Activated naive CD4-positive, alpha-beta T cell (primary cell): ENCODE measurements around the gene VIPR2.
"Not testable (repeated sequence)": the region's sequence is repeated elsewhere in the genome, so short reads cannot be mapped to it uniquely, and the experiment has no call there.

Experiments used
- DNase-seq, 4 experiments: peaks; one replicate each; lab custom pipeline; 2025; lab: John Stamatoyannopoulos, UW

Gene VIPR2, protein sequence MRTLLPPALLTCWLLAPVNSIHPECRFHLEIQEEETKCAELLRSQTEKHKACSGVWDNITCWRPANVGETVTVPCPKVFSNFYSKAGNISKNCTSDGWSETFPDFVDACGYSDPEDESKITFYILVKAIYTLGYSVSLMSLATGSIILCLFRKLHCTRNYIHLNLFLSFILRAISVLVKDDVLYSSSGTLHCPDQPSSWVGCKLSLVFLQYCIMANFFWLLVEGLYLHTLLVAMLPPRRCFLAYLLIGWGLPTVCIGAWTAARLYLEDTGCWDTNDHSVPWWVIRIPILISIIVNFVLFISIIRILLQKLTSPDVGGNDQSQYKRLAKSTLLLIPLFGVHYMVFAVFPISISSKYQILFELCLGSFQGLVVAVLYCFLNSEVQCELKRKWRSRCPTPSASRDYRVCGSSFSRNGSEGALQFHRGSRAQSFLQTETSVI

DNA sequence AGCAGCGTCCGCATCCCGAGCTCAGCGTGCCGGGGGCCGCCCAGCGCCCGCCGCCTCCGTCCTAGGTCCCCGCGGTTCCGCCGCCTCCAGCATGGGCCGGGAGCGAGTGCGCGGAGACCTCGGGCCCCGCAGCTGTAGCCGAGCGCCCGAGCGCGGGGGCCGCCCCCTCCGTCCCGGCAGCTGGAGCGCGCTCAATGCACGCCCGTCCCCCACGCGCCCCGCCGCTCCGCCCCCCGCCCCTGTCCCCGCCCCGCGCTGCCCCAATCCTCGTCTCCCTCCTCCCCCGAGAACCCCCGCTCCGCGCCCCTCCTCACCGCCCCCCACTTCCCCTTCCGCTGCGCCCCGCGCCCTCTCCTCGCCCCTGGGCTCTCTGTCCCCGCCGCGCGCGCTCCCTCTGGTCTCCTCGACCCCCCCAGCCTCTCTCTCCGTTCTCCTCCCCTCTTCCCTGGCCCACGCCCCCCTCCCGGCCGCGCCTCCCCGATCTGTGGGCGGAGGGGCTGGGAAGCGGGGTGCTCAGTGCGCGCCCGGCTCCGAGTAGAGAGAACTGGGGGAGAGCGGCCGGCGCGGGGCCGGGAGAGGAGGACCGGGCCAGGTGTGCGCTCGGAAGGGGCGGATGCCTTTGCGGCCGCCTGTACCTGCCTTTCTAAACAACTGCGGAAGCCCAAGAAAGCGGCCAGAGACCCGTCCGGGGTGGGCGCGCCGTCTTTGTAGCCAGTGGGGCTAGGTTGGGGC lies at the start of gene VIPR2:
Gene VIPR2 (minus strand): TSS at position 110 of the 732 bp plus-strand sequence. CDS start 96 bp downstream, at position 14.
- peak in 1 of 4 experiments; percentile 27 for DNase-seq

DNA sequence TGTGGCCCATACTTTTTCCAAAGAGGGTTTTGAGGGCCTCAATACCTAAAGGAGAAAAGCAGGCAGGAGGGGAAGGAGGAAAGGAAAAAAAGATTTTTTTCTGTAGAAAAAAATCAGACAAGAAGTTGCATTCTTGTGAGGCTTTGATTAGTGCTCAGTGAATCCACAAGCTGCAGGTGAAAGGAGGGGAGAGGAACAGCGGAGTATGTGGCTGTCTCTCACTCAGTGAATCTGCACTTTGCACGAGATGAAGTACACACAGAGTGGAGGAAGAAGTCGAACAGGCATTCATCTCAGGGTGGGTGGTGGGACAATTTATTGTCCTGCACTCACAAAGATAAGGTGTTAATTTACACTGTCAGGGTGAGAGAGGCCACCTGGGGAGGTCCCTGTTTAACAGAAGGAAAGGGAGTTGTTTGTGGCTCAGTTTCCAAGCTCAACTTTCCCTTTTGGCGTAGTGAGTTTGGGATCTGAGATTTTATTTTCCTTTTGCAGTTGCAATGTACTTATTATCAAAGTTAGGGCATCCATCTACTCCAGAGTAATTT lies 49.0 kb upstream of the VIPR2 start:
- no peak for DNase-seq

DNA sequence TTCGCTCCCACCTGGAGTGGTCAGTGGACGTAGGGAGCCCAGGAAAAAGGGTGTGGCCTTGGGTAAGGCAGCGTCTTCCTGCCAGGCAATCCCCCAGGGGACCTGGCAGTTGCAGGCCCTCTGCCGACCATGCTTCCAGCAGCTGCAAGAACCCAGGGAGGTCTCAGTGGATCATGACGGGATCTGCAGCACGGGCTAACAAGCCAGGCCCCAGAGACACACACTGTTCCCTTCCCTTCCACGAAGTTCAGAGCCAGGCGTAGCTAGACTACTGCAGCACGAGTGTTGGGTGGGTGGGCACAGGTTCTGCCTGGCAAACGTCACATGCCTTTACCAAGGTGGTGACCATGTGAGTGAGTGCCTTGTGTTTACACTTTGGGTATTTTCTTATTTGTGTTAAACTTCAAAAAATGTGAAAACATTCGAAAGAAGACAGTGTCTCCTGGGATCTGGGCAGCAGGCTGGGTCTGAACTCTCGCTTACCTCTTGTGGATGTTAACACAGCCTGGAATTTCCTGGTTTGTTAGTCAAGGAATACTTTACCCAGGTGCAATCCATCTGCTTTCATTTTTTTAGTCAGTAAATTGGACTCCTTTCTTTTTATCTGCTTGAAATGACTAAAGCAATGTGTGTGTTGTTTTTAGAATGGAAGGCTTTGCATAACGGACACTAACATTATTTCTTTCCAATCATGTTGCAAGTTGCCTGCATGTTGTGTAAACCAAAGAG lies 48.2 kb upstream of the VIPR2 start:
- DNase-seq: no peak

DNA sequence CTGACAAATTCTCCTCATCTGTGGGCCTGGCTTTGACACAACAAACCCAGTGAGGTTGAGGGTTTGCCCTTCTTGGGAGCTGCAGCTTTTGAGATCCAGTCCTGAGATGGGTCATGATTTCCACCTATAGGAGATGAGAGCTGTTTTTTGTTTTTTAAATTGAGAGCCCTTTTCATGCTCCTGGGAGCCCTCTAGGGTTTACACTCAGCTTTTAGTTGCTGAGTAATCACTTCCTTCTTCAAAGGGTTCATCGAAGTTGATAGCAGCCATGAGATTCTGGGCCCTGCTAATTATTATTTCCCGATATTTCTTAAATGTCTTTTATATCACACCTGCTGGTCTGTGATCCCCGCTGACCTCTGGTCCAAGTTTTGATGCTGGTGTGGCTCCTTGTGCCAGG lies 47.3 kb upstream of the VIPR2 start:
- no peak for DNase-seq

DNA sequence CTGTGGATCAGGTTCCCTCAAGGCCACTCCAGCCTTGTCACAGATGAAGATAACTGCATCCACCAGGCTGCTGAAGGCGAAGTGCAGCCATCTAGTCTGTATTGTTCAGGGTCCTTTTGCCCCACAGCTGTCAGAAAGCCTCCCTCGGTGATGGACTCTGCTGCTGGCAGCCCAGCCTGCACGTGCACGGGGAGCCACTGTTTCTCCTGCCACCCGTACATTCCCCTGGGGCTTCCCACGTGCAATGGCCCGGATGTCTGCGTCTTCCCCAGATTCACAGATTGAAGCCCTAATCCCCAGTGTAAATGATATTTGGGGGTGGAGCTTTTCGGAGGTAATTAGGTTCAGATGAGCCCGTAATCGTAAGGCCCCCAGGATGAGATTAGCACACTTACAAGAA lies 46.6 kb upstream of the VIPR2 start:
- DNase-seq: no peak

DNA sequence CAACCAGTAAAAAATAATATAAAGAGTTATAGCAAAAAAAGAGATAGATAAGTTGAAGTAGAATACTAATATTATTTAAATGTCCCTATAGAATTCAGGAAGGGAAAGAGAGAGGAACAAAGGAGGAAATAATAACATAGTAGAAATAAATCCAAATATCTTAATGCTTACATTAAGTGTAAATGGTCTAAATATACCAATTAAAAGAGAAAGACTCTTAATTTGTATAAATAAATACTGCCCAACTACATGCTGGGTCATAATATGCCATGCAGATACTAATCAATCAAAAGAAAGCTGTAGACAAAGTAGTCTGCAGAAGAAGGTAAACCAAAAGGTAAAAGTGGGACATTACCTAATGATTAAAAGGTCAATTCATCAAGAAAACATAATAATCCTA lies 43.3 kb upstream of the VIPR2 start:
- no peak for DNase-seq

DNA sequence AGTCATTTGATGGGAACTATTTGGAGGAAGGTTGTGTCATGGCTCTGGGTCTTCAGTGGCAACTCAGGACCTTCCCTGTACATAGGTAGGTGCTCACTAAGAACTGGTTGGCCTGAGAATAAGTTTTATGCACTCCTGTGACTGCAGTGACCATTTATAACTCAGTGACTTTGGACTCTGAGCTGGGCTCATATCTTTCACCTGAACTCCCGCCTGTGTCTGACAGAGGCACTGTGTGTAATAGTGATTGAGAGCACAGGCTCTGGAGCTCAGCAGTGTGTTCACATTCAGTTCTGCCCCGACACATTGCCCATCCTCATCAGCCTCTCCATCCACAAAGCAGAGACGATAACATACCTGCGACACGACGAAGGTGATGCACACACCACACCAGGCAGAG lies 34.6 kb upstream of the VIPR2 start:
- DNase-seq: no peak

DNA sequence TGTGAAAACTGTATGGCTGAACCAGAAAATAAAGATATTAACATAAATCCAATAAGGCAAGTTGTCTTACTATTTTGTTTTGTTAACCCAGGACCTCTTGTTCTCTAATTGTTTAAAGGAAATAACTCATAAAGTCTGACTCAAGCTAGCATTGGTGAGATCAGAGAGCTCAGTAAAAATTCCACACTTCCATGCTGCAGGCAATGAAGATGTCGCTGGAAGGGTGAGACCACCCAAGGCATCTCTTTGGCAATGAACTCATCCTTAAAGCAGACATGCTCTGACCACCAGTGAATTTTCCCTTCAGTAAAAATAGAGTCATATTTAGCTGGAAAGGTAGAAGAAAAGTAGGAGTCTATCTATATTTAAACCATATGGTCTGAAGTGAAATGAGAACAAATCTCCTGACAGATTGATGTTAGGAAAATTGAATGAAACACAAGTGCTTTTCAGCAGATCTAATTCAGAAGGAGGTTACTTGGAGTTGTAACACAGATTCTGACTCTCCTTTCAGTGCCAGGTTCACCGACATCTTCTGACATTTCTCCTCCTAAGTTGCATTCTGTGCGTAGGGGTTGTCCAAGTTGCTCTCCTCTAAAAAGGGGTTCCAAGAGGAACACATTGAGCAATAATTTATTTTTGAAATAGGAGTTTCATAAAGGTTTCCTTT lies 32.8 kb upstream of the VIPR2 start:
- no peak for DNase-seq

DNA sequence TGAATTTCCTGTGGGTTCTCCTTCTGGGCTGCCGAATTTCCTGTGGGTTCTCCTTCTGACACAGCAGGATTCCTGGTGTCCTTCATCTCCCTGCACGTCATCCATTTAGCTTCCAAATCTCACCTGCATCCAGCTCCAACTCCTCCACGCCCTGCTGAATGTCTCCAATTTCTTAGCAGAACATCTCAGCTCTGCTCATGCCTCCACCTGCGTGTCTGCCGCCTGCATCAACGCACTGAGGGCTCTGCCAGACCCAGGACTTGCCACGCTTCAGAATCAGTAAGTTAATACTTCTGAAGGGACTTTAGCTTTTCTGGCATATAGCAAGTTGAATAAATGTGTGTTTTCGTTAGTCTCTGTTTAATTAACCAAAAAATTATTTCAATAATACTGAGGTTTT lies 31.1 kb upstream of the VIPR2 start:
- DNase-seq: no peak

DNA sequence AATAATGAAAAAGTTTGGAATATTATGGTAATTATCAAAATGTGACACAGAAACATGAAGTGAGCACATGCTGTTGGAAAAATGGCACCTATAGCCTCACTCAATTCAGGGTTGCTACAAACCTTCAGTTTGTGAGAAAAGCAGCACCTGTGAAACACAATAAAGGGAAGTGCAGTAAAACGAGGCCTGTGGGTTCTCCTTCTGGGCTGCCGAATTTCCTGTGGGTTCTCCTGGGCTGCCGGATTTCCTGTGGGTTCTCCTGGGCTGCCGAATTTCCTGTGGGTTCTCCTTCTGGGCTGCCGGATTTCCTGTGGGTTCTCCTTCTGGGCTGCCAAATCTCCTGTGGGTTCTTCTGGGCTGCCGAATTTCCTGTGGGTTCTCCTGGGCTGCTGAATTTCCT lies 30.4 kb upstream of the VIPR2 start:
- DNase-seq: not testable (repeated sequence)

DNA sequence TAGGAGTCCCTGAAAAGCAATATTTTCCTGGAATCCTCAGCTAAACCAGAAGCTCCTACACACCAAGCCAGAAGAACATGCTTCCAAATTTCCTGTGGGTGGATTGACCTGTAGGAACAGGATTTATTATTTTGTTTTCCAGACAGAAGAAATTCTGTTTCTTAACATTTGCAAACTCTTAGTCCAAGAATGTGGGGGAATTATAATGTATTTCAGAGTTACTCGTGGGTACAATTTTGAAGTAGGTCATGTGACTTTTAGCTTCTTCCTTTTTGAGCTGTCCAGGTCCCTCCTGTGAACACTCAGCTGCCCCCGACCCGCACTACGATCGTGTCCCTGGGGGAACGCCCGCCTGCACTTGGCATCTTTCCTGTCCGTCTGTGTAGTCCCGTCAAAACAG lies 27.7 kb upstream of the VIPR2 start:
- no peak for DNase-seq

DNA sequence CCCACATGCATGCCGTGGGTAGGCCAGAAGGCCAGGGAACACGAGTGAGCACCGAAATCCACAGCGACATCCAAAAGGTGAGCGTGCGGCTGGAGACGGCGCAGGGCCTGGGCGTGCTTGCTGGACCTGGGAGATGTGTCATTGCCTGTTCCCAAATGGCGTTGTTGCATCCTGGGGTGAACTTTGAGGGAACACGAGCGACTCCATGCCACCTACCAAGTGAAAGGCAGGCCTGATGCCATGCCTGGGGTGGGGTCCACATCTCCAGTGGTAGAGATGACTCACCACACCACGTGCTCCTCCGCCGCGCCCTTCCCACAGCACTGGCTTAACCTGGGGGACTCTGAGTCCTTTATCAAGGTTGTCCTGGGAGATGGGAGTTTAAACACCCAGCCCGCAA lies 24.7 kb upstream of the VIPR2 start:
- no peak for DNase-seq

DNA sequence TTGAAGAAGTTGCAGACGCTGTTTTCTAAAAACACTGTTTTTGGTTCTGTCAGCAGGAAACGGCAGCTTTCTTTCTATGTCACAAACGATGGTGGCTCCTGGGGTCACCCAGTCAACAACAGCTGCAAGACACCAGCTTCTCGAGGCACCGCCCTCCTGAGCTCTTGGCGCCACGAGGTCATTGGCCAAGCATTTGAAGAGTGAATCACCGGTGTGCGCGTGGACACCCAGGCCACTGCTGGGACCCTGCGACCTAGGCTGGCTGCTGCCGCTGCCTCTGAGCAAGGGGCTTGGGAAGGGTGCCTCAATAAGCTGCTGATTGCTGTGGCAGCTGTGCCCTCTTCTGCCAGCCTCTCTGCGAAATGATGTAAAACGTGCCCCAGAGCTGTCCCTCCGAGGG lies 22.5 kb upstream of the VIPR2 start:
- no peak for DNase-seq

DNA sequence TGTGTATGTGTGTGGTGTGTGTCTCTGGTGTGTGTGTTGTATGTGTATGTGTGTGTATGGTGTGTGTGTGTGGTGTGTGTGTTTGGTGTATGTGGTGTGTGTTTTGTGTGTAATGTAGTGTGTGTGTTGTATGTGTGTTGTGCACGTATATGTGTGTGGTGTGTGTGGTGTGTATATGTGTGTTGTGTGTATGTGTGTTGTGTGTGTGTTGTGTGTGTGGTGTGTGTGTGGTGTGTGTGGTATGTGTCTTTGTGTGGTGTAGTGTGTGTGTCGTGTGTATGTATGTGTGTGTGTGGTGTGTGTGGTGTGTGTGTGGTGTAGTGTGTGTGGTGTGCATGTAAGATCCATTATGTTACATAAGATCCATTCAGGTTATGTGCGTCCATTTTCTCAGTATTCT lies 21.9 kb upstream of the VIPR2 start:
- DNase-seq: no peak

DNA sequence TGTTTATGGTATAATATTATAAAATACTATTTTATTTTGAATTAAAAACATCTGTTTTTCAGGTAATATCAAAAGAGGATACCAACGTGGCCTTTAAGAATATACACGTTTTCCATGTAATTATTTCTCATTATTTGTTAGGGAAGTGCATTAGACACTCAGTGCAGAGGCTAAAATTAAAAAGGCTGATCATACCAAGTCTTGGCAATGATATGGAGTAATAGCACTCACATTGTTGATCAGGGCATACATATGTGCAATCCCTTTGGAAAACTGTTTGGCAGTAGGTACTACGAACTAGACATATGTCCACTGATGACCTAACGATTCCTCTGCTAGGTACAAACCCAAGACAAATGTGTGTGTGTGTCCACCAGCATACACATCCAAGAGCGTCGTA lies 20.7 kb upstream of the VIPR2 start:
- DNase-seq: no peak

DNA sequence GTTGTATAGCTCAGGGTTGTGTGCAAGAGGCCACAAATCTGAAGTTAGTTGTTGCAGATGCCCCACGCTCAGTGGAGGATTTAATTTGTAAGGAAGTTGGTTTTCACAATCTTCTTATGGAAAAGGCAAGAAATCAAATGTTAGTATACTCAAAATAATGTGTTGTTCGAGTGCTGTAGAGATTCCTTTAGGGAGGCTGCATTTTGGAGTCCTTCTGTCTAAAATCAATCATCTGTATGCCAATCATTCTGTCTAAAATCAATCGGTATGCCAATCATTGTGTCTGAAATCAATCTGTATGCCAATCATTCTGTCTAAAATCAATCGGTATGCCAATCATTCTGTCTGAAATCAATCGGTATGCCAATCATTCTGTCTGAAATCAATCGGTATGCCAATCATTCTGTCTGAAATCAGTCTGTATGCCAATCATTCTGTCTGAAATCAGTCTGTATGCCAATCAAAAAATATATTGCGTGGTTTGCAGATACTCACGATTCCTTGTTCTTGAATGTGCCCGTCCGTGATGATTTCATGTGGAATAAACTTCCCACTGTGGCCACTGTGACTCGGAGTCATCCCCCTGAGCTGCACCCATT lies 19.1 kb upstream of the VIPR2 start:
- not testable (repeated sequence) for DNase-seq

DNA sequence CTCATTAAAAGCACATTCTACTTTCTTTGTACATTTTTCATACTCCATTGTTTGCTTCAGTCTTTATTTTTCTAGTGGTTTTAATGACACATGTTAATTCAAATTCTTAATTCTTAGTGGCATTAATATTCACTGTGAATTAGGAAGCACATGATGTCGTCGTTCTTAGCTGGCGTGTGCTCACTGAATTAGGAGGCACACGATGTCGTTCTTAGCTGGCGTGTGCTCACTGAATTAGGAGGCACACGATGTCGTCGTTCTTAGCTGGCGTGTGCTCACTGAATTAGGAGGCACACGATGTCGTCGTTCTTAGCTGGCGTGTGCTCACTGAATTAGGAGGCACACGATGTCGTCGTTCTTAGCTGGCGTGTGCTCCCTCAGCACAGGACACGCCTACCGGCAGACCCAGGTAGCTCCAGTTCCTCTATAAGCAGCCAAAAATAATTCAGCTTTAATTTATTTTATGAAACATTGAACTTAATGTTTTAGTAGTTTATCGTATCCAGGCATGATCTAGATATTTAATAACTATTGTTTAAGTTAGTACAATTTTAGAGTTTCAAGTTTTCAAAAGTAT lies 17.5 kb upstream of the VIPR2 start:
- not testable (repeated sequence) for DNase-seq

DNA sequence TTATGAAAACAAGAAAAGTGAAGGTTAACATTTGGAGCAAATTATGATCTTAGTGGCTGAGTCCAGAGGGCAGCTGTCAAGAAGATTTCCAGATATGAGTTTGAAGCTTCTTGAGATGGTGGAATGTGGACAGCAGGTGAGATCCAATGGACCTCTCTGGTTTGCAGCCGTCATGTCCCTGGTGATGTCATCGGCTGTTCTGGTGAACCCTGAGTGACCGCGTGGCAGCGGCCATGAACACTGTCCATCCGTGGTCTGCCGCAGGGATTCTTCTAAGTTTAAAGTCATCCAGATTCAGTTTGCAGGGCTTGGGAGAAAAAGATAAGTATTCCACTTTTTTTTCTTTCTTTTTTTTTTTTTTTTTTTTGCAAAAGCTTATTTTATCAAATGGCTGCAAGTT lies 15.8 kb upstream of the VIPR2 start:
- DNase-seq: no peak

DNA sequence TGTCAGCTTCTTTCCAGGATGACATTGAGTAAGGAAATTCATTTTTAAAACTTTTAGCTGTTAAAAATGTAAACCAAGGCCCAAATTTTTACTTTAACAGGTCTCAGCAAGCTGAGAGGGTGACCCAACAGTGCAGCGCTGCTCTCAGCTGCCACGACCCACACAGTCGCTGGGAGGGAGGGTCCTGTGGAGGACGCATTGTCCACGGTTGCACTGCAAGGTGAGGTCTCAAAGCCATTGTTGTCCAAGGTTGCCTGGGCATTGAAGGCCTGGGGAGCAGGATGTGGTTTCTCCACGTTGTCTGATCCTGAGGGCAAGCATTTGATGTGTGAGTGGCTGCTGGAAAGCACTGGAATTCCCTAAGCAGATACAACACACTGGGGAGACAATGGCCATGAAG lies 15.1 kb upstream of the VIPR2 start:
- DNase-seq: no peak

DNA sequence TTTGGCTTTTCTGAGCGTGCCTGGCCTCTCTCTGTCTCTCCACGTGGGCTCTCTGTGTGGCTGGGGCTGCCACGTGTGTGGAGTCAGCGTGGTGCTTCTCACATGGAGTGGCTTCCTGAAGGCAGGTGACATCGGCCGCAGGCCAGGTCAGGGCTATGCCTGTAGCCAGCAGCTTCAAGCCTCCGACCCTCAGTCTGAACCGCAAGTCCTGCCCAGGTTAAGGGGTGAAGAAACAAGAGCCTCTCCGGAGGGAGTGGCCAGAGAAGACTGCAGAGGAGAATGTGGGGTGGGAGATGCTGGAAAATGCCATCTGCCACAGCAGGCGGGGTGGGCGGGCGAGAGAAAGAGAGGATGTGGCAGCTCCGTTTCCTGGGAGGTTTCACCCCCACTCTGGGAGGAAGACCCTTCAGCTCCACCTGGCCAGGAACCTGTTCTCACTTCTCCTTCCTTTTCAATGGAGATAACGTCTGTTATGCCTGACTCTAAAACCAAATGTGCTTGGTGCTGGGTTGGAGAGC lies 14.3 kb upstream of the VIPR2 start:
- DNase-seq: no peak
